HCT116 (cell line): Measurements from ENCODE around the gene ATXN2. TPM values are rescaled to one million over a fixed set of nuclear protein-coding genes. Genes with fewer than 3 reads are reported as not detected.
"Not testable (repeated sequence)": the region's sequence is repeated elsewhere in the genome, so short reads cannot be mapped to it uniquely, and the experiment has no call there.

ENCODE experiments used
- ATAC-seq: fragments of 200-7000 bp; cut with Tn5 transposase; 2 replicates; pipeline ENCODE4 v1.9.1; 2020; ENCODE audit warnings: mild to moderate bottlenecking, moderate library complexity
- BruUV-seq: library from RNA; stranded (reverse); fragments of 400-500 nt; replicated peaks from 2 replicates; lab custom pipeline; 2021; lab: Mats Ljungman, UMichigan
- CTCF ChIA-PET: fragments of 300-600 bp; sonication (Branson Sonifier 250); formaldehyde crosslinking; loops from one replicate; lab custom pipeline; 2021; ENCODE audit warnings: antibody characterized with exemption; lab: Charles Lee
- POLR2A ChIA-PET: fragments of 300-600, 350-600 bp; sonication (Branson Sonifier 250); formaldehyde crosslinking; loops from one replicate; lab custom pipeline; 2021; ENCODE audit warnings: antibody characterized with exemption; lab: Charles Lee
- RAD21 ChIA-PET, 2 experiments: fragments of 300-600 bp; sonication (Branson Sonifier 250); formaldehyde crosslinking; loops; one replicate each; lab custom pipeline; 2023; ENCODE audit warnings: low total read pairs in 2 of 2; ENCODE audit not compliant: uncharacterized antibody in 2 of 2, unreplicated experiment in 2 of 2, low non-redundant PET in 1 of 2; lab: Charles Lee
- DNase-seq: peaks from one replicate; pipeline ENCODE4 v3.0.0-alpha.2; 2010; ENCODE audit warnings: low read depth, low spot score
- H2AFZ ChIP-seq: fragments of 200-600 bp; shearing (Covaris generic), sonication (generic); 2 replicates; pipeline ENCODE4 v1.6.1; 2017; ENCODE audit warnings: low read depth, mixed run types, mixed read lengths, antibody characterized with exemption, low read length; ENCODE audit not compliant: poor library complexity, severe bottlenecking
- H3K27ac ChIP-seq: 2 replicates; pipeline ENCODE4 v1.5.1; 2012; ENCODE audit warnings: low read depth, low read length
- H3K27me3 ChIP-seq: fragments of 200-600 bp; sonication (generic); 2 replicates; pipeline ENCODE4 v1.6.1; 2016; ENCODE audit warnings: mixed run types, low read length, mixed read lengths; ENCODE audit not compliant: insufficient read depth
- H3K36me3 ChIP-seq, 2 experiments: fragments of 200-500 bp in 1 of 2; fragments of 200-600 bp in 1 of 2; sonication (Bioruptor generic) in 1 of 2; sonication (generic) in 1 of 2; 2 replicates each; pipeline versions ENCODE4 v1.5.1 to v1.6.1; 2014 to 2016; ENCODE audit warnings: low read length in 2 of 2, inconsistent platforms in 1 of 2, mixed read lengths in 1 of 2, mixed run types in 1 of 2; ENCODE audit not compliant: insufficient read depth in 2 of 2, control insufficient read depth in 1 of 2
- H3K4me1 ChIP-seq, 2 experiments: fragments of 200-600 bp in 1 of 2; sonication (generic) in 1 of 2; 2 replicates each; pipeline versions ENCODE4 v1.5.1 to v1.6.1; 2012 to 2017; ENCODE audit warnings: low read length in 2 of 2, inconsistent platforms in 1 of 2, mild to moderate bottlenecking in 1 of 2, mixed read lengths in 1 of 2, mixed run types in 1 of 2, moderate library complexity in 1 of 2; ENCODE audit not compliant: insufficient read depth in 2 of 2, control insufficient read depth in 1 of 2
- H3K4me2 ChIP-seq: fragments of 200-600 bp; sonication (generic); 2 replicates; pipeline ENCODE4 v1.6.1; 2017; ENCODE audit warnings: mixed run types, low read length, mixed read lengths
- H3K4me3 ChIP-seq, 2 experiments: fragments of 200-600 bp in 1 of 2; sonication (generic) in 1 of 2; replicated peaks in 1 of 2; 2 replicates each; pipeline ENCODE4 v1.5.1; 2011 to 2016; ENCODE audit warnings: low read length in 2 of 2, control low read depth in 1 of 2, low read depth in 1 of 2, mild to moderate bottlenecking in 1 of 2, mixed read lengths in 1 of 2, mixed run types in 1 of 2
- H3K79me2 ChIP-seq: fragments of 200-600 bp; sonication (generic); 2 replicates; pipeline ENCODE4 v1.6.1; 2017; ENCODE audit warnings: mild to moderate bottlenecking, mixed run types, low read length, moderate library complexity, mixed read lengths; ENCODE audit not compliant: insufficient read depth
- H3K9ac ChIP-seq: fragments of 200-600 bp; sonication (generic); 2 replicates; pipeline ENCODE4 v1.6.1; 2016; ENCODE audit warnings: low read length, mixed read lengths
- H3K9me2 ChIP-seq: fragments of 200-600 bp; sonication (generic), shearing (Covaris generic); 2 replicates; pipeline ENCODE4 v1.6.1; 2017; ENCODE audit warnings: mixed run types, mild to moderate bottlenecking, moderate library complexity; ENCODE audit not compliant: insufficient read depth
- H3K9me3 ChIP-seq, 2 experiments: fragments of 200-500 bp in 1 of 2; fragments of 200-600 bp in 1 of 2; sonication (Bioruptor generic) in 1 of 2; sonication (generic) in 1 of 2; 2 replicates each; pipeline ENCODE4 v1.6.1; 2014 to 2017; ENCODE audit warnings: low read length in 2 of 2, mixed read lengths in 2 of 2, inconsistent platforms in 1 of 2, low read depth in 1 of 2, mild to moderate bottlenecking in 1 of 2, mixed run types in 1 of 2, moderate library complexity in 1 of 2; ENCODE audit not compliant: control insufficient read depth in 1 of 2, insufficient read depth in 1 of 2
- H4K20me1 ChIP-seq: fragments of 200-600 bp; sonication (generic), shearing (Covaris generic); 2 replicates; pipeline ENCODE4 v1.6.1; 2017; ENCODE audit warnings: mixed run types, mild to moderate bottlenecking, moderate library complexity; ENCODE audit not compliant: insufficient read depth
- CBX3 ChIP-seq: IDR thresholded peaks from 2 replicates; pipeline ENCODE4 v1.6.1; 2012; ENCODE audit warnings: low read depth
- CEBPB ChIP-seq: IDR thresholded peaks from 2 replicates; pipeline ENCODE4 v1.6.1; 2012; ENCODE audit warnings: low read depth
- CTCF ChIP-seq, 3 experiments: fragments of 200-600 bp in 1 of 3; sonication (generic) in 1 of 3; IDR thresholded peaks in 2 of 3; conservative IDR thresholded peaks in 1 of 3; 2 replicates each; pipeline ENCODE4 v1.5.1; 2012 to 2017; ENCODE audit warnings: low read depth in 2 of 3, low read length in 2 of 3, antibody characterized with exemption in 1 of 3, borderline replicate concordance in 1 of 3, control low read depth in 1 of 3, mild to moderate bottlenecking in 1 of 3, mixed read lengths in 1 of 3, mixed run types in 1 of 3, moderate library complexity in 1 of 3; ENCODE audit not compliant: insufficient read depth in 1 of 3
- EGR1 ChIP-seq: IDR thresholded peaks from 2 replicates; pipeline ENCODE4 v1.6.1; 2012; ENCODE audit warnings: low read depth
- ELF1 ChIP-seq: IDR thresholded peaks from 2 replicates; pipeline ENCODE4 v1.6.1; 2012; ENCODE audit warnings: low read depth, borderline replicate concordance
- EZH2 ChIP-seq: fragments of 200-600 bp; sonication (generic); IDR thresholded peaks from 2 replicates; pipeline ENCODE4 v1.6.1; 2017; ENCODE audit warnings: antibody characterized with exemption, mixed run types
- MAX ChIP-seq: IDR thresholded peaks from 2 replicates; pipeline ENCODE4 v1.6.1; 2012
- POLR2A ChIP-seq: IDR thresholded peaks from 2 replicates; pipeline ENCODE4 v1.7.0; 2011; ENCODE audit warnings: borderline replicate concordance; ENCODE audit not compliant: insufficient read depth, insufficient read length; ENCODE audit errors: extremely low read depth
- POLR2AphosphoS5 ChIP-seq: IDR thresholded peaks from 2 replicates; pipeline ENCODE4 v1.6.1; 2011; ENCODE audit warnings: mild to moderate bottlenecking, low read depth, low read length, moderate library complexity
- RAD21 ChIP-seq: IDR thresholded peaks from 2 replicates; pipeline ENCODE4 v1.6.1; 2012; ENCODE audit warnings: low read depth, mild to moderate bottlenecking
- SP1 ChIP-seq: IDR thresholded peaks from 2 replicates; pipeline ENCODE4 v1.6.1; 2012; ENCODE audit warnings: low read depth
- ZNF274 ChIP-seq: fragments of 200-500 bp; sonication (Bioruptor generic); IDR thresholded peaks from 2 replicates; pipeline ENCODE4 v1.6.1; 2014; ENCODE audit warnings: mild to moderate bottlenecking, low read depth, low read length, inconsistent platforms
- intact Hi-C: fragments of 100-400 bp; cut with micrococcal nuclease; formaldehyde crosslinking; loops from 2 replicates; pipeline ENCODE4 v1.10.0; 2022
- total RNA-seq: library from RNA; stranded (reverse); gene quantifications from one replicate; pipeline ENCODE4 v1.2.1, GENCODE V29; 2021; ENCODE audit not compliant: unreplicated experiment
- TF ChIP-seq, protein P1 (sequence below): IDR thresholded peaks from 2 replicates; pipeline ENCODE4 v1.6.1; 2012

ATXN2 gene
- total RNA-seq, 1 experiment from 2014 or later, result 72.7 TPM

GRCh38 chr12:111556676-111557075 lies 42.4 kb downstream of the ATXN2 start (continued):
- TF ChIP-seq CEBPB (no peak), MAX (no peak)

GRCh38 chr12:111555313-111555712 lies 43.8 kb downstream of the ATXN2 start:
- ATAC-seq, H3K36me3 ChIP-seq, RAD21 ChIA-PET, H3K4me3 ChIP-seq, POLR2A ChIA-PET, H3K9me2 ChIP-seq, intact Hi-C loops, DNase-seq, H4K20me1 ChIP-seq, CTCF ChIA-PET, H3K4me1 ChIP-seq, BruUV-seq, H3K4me2 ChIP-seq, H3K27ac ChIP-seq, H3K27me3 ChIP-seq, H3K9ac ChIP-seq, H3K9me3 ChIP-seq, H2AFZ ChIP-seq: not testable (repeated sequence)
- H3K79me2 ChIP-seq, result peaks cover 88% of the 10 kb centered on the region

DNA sequence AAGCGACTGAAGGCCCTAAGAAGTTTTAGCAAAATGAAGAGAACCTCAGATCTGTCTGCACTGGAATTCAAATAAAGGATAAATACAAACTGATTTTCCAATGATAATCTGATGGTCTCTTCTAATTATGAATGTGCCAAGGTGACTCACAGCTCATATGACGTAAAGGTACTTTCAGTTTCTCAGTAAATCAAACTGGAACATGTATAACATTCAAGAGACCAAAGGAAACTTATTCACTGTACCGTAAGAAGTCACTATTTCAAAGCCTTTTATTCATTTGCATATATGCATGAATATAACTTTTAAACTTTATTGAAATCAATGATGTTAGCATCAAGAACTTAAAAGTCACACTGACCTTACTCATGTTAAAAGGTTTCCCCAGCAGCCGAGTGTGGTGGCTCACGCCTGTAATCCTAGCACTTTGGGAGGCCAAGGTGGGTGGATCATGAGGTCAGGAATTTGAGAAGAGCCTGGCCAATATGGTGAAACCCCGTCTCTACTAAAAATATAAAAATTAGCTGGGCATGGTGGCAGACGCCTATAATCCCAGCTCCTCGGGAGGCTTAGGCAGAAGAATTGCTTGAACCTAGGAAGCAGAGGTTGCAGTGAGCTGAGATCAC lies 52.2 kb downstream of the ATXN2 start:
- Histone ChIP-seq H3K9me3 (no peaks in the 10 kb centered on the region), H3K27ac (no peak overlapping the region), H2AFZ (no peak overlapping the region), H3K36me3 (peaks cover 5 to 20% of the 10 kb centered on the region in 2 experiments; a peak in 2 of 4 replicates), H3K9ac (no peak overlapping the region)
- POLR2A ChIA-PET, result no interaction called here
- TF ChIP-seq CEBPB (no peak), RAD21 (no peak), POLR2A (no peak), CTCF (IDR thresholded peaks at IDR 0.05 in 2 of 3, conservative IDR thresholded peaks at IDR 0.05 in 1 of 3; ENCODE audit: borderline replicate concordance in 1 of 3, insufficient read depth in 1 of 3, low read depth in 2 of 3, low read length in 2 of 3) (no peak), POLR2AphosphoS5 (no peak), ZNF274 (no peak), SP1 (no peak), EGR1 (no peak), ELF1 (no peak), CBX3 (no peak), EZH2 (no peak)
- TF ChIP-seq, protein P1, sequence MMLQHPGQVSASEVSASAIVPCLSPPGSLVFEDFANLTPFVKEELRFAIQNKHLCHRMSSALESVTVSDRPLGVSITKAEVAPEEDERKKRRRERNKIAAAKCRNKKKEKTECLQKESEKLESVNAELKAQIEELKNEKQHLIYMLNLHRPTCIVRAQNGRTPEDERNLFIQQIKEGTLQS, result no peak
- TF ChIP-seq, all 23 proteins: peak for 0
- ChIA-PET RAD21 (no interaction called here), CTCF (no interaction called here)
- Histone ChIP-seq H3K4me3 (no peak overlapping the region), H4K20me1 (peaks cover 4% of the 10 kb centered on the region; the same call in 1 of the 2 replicates), H3K4me1 (no peaks in the 10 kb centered on the region), H3K4me2 (no peak overlapping the region), H3K27me3 (no peaks in the 10 kb centered on the region), H3K9me2 (no peaks in the 10 kb centered on the region), H3K79me2 (peaks cover 32% of the 10 kb centered on the region; the same call in 1 of the 2 replicates)
- no TSS peak for BruUV-seq
- intact Hi-C loops, result no loop called here
- DNase-seq (no peak), ATAC-seq (no peak)
